HG02943 (cell line): ENCODE measurements around the gene ZNF746.

Source experiments
- ATAC-seq: cut with Tn5 transposase; IDR thresholded peaks from one replicate; pipeline ENCODE4 v1.9.1; 2021; ENCODE audit warnings: mild to moderate bottlenecking, low read depth, moderate library complexity; ENCODE audit not compliant: unreplicated experiment

ZNF746 gene

GRCh38 chr7:149493366-149493765, 4.2 kb downstream of the ZNF746 start:
- no peak for ATAC-seq

- no peak for ATAC-seq
Measured at GRCh38 chr7:149490083-149490760, 7.4 kb downstream of the ZNF746 start.

- ATAC-seq: no peak
Measured at GRCh38 chr7:149489391-149490024, 8.1 kb downstream of the ZNF746 start.

GRCh38 chr7:149479568-149479967, 18.0 kb downstream of the ZNF746 start:
- ATAC-seq: no peak

GRCh38 chr7:149478754-149479153, 18.9 kb downstream of the ZNF746 start:
- no peak for ATAC-seq

GRCh38 chr7:149477494-149478443, 19.8 kb downstream of the ZNF746 start:
- ATAC-seq: no peak

- ATAC-seq: no peak
Measured at GRCh38 chr7:149476791-149477190, 20.8 kb downstream of the ZNF746 start.

GRCh38 chr7:149475121-149476045, 22.2 kb downstream of the ZNF746 start:
- ATAC-seq: no peak

- ATAC-seq: no peak
Measured at GRCh38 chr7:149474309-149475120, 23.1 kb downstream of the ZNF746 start.

GRCh38 chr7:149473251-149473650, 24.4 kb downstream of the ZNF746 start:
- ATAC-seq: no peak

GRCh38 chr7:149471289-149471953, 26.2 kb downstream of the ZNF746 start:
- ATAC-seq: no peak

GRCh38 chr7:149469806-149470205, 27.8 kb downstream of the ZNF746 start:
- no peak for ATAC-seq

- ATAC-seq: no peak
Measured at GRCh38 chr7:149468208-149468607, 29.4 kb downstream of the ZNF746 start.

GRCh38 chr7:149467321-149467859, 30.2 kb downstream of the ZNF746 start:
- ATAC-seq: no peak

GRCh38 chr7:149466364-149466763, 31.2 kb downstream of the ZNF746 start:
- ATAC-seq: no peak

- ATAC-seq: no peak
Measured at GRCh38 chr7:149463500-149464161, 34.0 kb downstream of the ZNF746 start.

- ATAC-seq: no peak
Measured at GRCh38 chr7:149462101-149462520, 35.5 kb downstream of the ZNF746 start.
